ENCODE measurements around the gene CRELD2. TPM values are rescaled to one million over a fixed set of nuclear protein-coding genes. Genes with fewer than 3 reads are reported as not detected.

Gene CRELD2
- total and polyA plus RNA-seq, 2 of the 13 experiments (the other 11 are each of a cell fraction or from before 2014, with no cell fraction given) = 17.2 to 44.7 TPM

- no peak for TF ChIP-seq ZNF414 (CRISPR knock-in tag; IDR thresholded peaks at IDR 0.05)
- 0 out of 2 replicates have a peak, but pooled peaks have one; percentile 2 for TF ChIP-seq ZSCAN29 (CRISPR knock-in tag; conservative IDR thresholded peaks at IDR 0.05)
- TF ChIP-seq RBFOX2 (IDR thresholded peaks at IDR 0.05; ENCODE audit: low read depth, low read length) = peak; percentile 26
- TF ChIP-seq HMGXB4 (CRISPR knock-in tag; IDR thresholded peaks at IDR 0.05; ENCODE audit: borderline replicate concordance in 1 of 2, low read depth in 1 of 2) = 0 out of 4 replicates have a peak, but pooled peaks of 1 of the 2 experiments have one; percentile 26
- TF ChIP-seq NRL (CRISPR knock-in tag; IDR thresholded peaks at IDR 0.05; ENCODE audit: borderline replicate concordance) = no peak
- 0 out of 2 replicates have a peak, but pooled peaks have one; percentile 9 for TF ChIP-seq HOXA3 (CRISPR knock-in tag; IDR thresholded peaks at IDR 0.05)
- TF ChIP-seq MAX (IDR thresholded peaks at IDR 0.05) = 0 out of 2 replicates have a peak, but pooled peaks have one; percentile 50
Measured at GRCh38 chr22:49961005-49961600, 42.7 kb downstream of the CRELD2 start (continued).

- peak overlapping the region; percentile 97 to 99 (median 97) for H3K4me3 ChIP-seq (replicated peaks in 1 of 3; ENCODE audit: insufficient read depth in 1 of 3, low read depth in 2 of 3, low read length in 3 of 3)
- BruUV-seq (replicated peaks) = no TSS peak
- ChIA-PET POLR2A (interaction anchor here (1.8 to 16.4 kb wide), 6 partner anchors 10 to 31 kb away, joined by 10 to 722 read pairs (median 25); partner anchors contain the start of gene PIM3), CTCF (ENCODE audit: low intra/inter-chr PET ratio, low total read pairs) (no interaction called here)
- in situ Hi-C loops (cut with HindIII; ENCODE audit: extremely low pct_ligation_motif_present, low pct_unique_long_range_greater_than_20kb) = no loop called here
- no peak overlapping the region for H2AFZ ChIP-seq (ENCODE audit: low read length)
- no peaks in the 10 kb centered on the region for H3K9me3 ChIP-seq (ENCODE audit: low read length)
- peak overlapping the region; percentile 93 for H3K9ac ChIP-seq (ENCODE audit: insufficient read depth, low read depth, low read length)
- H3K4me2 ChIP-seq (ENCODE audit: low read depth, low read length) = peak overlapping the region; percentile 67
- FAIRE-seq (no peak), ATAC-seq (no peak), DNase-seq (ENCODE audit: low spot score) (no peak)
- H3K36me3 ChIP-seq (replicated peaks in 1 of 2; ENCODE audit: control insufficient read depth in 1 of 2, insufficient read depth in 2 of 2, low read length in 2 of 2) = peaks cover 9 to 23% of the 10 kb centered on the region in 2 experiments
- intact Hi-C loops (cut with micrococcal nuclease; ENCODE audit: unreplicated experiment) = no loop called here
- H3K4me1 ChIP-seq (ENCODE audit: insufficient read depth, low read length) = peaks cover 75% of the 10 kb centered on the region
- WGBS (ENCODE audit: low lambda C conversion rate) = no CpG with 5 or more reads among the region's 49 CpGs
- H3K27me3 ChIP-seq (ENCODE audit: control insufficient read depth in 1 of 2, insufficient read depth in 2 of 2, low read length in 2 of 2) = no peaks in the 10 kb centered on the region; a peak in 1 of 5 replicates
- H4K20me1 ChIP-seq (ENCODE audit: insufficient read depth, low read length) = peaks cover 37% of the 10 kb centered on the region
- H3K27ac ChIP-seq (ENCODE audit: extremely low read length, insufficient read depth, low read length) = peak overlapping the region; percentile 64
- peaks cover 36% of the 10 kb centered on the region for H3K79me2 ChIP-seq (ENCODE audit: insufficient read depth, low read length)
- TF ChIP-seq REPIN1 (CRISPR knock-in tag; IDR thresholded peaks at IDR 0.05; ENCODE audit: borderline replicate concordance, low read depth) = no peak
- no peak for TF ChIP-seq ZFP82 (CRISPR knock-in tag; IDR thresholded peaks at IDR 0.05; ENCODE audit: borderline replicate concordance)
- TF ChIP-seq SRY (CRISPR knock-in tag; IDR thresholded peaks at IDR 0.05) = 0 out of 2 replicates have a peak, but pooled peaks have one; percentile 72
- no peak for TF ChIP-seq CEBPB (IDR thresholded peaks at IDR 0.05; ENCODE audit: borderline replicate concordance, low read depth, low read length)
- TF ChIP-seq ZNF235 (CRISPR knock-in tag; IDR thresholded peaks at IDR 0.05; ENCODE audit: borderline replicate concordance) = 0 out of 2 replicates have a peak, but pooled peaks have one; percentile 58
- no peak for TF ChIP-seq NFIB (CRISPR knock-in tag; IDR thresholded peaks at IDR 0.05; ENCODE audit: borderline replicate concordance)
- TF ChIP-seq ZNF256 (CRISPR knock-in tag; conservative IDR thresholded peaks at IDR 0.05) = no peak
- TF ChIP-seq ZNF562 (CRISPR knock-in tag; IDR thresholded peaks at IDR 0.05; ENCODE audit: borderline replicate concordance) = no peak
- no peak for TF ChIP-seq ZFP62 (CRISPR knock-in tag; IDR thresholded peaks at IDR 0.05)
- TF ChIP-seq MEF2D (CRISPR knock-in tag; IDR thresholded peaks at IDR 0.05) = no peak
- TF ChIP-seq KAT8 (CRISPR knock-in tag; IDR thresholded peaks at IDR 0.05) = no peak
- TF ChIP-seq GTF3A (CRISPR knock-in tag; conservative IDR thresholded peaks at IDR 0.05) = no peak
- no peak for TF ChIP-seq ZNF260 (CRISPR knock-in tag; IDR thresholded peaks at IDR 0.05; ENCODE audit: borderline replicate concordance, low read depth)
- peak; percentile 39; the same call in 1 of the 2 replicates for TF ChIP-seq ZNF552 (CRISPR knock-in tag; IDR thresholded peaks at IDR 0.05; ENCODE audit: borderline replicate concordance)
Measured at GRCh38 chr22:49961601-49962011, 43.2 kb downstream of the CRELD2 start.

Data from HepG2 (cell line).